PC-3 (cell line): ENCODE results near the gene MVB12B. TPM values are rescaled to one million over a fixed set of nuclear protein-coding genes. Genes with fewer than 3 reads are reported as not detected.

Experiments used
- ATAC-seq: fragments of 200-7000 bp; cut with Tn5 transposase; 2 replicates; pipeline ENCODE4 v1.9.1; 2020; ENCODE audit warnings: mild to moderate bottlenecking, moderate library complexity
- BruUV-seq: library from RNA; stranded (reverse); fragments of 400-500 nt; replicated peaks from 2 replicates; lab custom pipeline; 2021; lab: Mats Ljungman, UMichigan
- CTCF ChIA-PET: fragments of 300-600 bp; sonication (Branson Sonifier 250); formaldehyde crosslinking; loops from one replicate; lab custom pipeline; 2022; ENCODE audit warnings: antibody characterized with exemption; lab: Charles Lee
- POLR2A ChIA-PET: fragments of 300-600 bp; sonication (Branson Sonifier 250); formaldehyde crosslinking; loops from one replicate; lab custom pipeline; 2022; ENCODE audit warnings: antibody characterized with exemption; ENCODE audit not compliant: unreplicated experiment; lab: Charles Lee
- DNase-seq: peaks from one replicate; pipeline ENCODE4 v3.0.0-alpha.2; 2015
- H2AFZ ChIP-seq: fragments of 300-600 bp; sonication (generic); 2 replicates; pipeline ENCODE4 v1.6.0; 2016; ENCODE audit warnings: antibody characterized with exemption, low read length
- H3F3A ChIP-seq: fragments of 300-600 bp; sonication (generic); one replicate; pipeline ENCODE4 v1.6.0; 2017; ENCODE audit warnings: antibody characterized with exemption, low read length, control low read depth, mild to moderate bottlenecking; ENCODE audit not compliant: unreplicated experiment
- H3K27ac ChIP-seq: fragments of 300-600 bp; sonication (generic); 2 replicates; pipeline ENCODE4 v1.5.1; 2016; ENCODE audit warnings: mild to moderate bottlenecking, low read length
- H3K27me3 ChIP-seq: fragments of 300-600 bp; sonication (generic); 2 replicates; pipeline ENCODE4 v1.6.1; 2016; ENCODE audit warnings: low read length, mixed read lengths
- H3K36me3 ChIP-seq: fragments of 300-600 bp; sonication (generic); 2 replicates; pipeline ENCODE4 v1.6.1; 2016; ENCODE audit warnings: low read depth, mixed run types, low read length, mixed read lengths
- H3K4me1 ChIP-seq: fragments of 300-600 bp; sonication (generic); 2 replicates; pipeline ENCODE4 v1.5.1; 2016; ENCODE audit warnings: low read length; ENCODE audit not compliant: insufficient read depth
- H3K4me2 ChIP-seq: fragments of 300-600 bp; sonication (generic); 2 replicates; pipeline ENCODE4 v1.6.0; 2016; ENCODE audit warnings: low read length
- H3K4me3 ChIP-seq: fragments of 300-600 bp; sonication (generic); 2 replicates; pipeline ENCODE4 v1.5.1; 2016; ENCODE audit warnings: mild to moderate bottlenecking, low read length, mixed read lengths
- H3K79me2 ChIP-seq: fragments of 300-600 bp; sonication (generic); 2 replicates; pipeline ENCODE4 v1.6.1; 2017; ENCODE audit warnings: low read length, mixed read lengths
- H3K9ac ChIP-seq: fragments of 300-600 bp; sonication (generic); 2 replicates; pipeline ENCODE4 v1.6.0; 2016; ENCODE audit warnings: mild to moderate bottlenecking, low read length
- H3K9me2 ChIP-seq: fragments of 300-600 bp; sonication (generic); replicated peaks from 2 replicates; pipeline ENCODE4 v1.6.1; 2016; ENCODE audit warnings: mixed run types, low read length, mixed read lengths
- H3K9me3 ChIP-seq: fragments of 300-600 bp; sonication (generic); 2 replicates; pipeline ENCODE4 v1.6.1; 2016; ENCODE audit warnings: low read length, mixed read lengths
- H4K20me1 ChIP-seq: fragments of 300-600 bp; sonication (generic); 2 replicates; pipeline ENCODE4 v1.6.1; 2016; ENCODE audit warnings: low read length, mixed read lengths
- EZH2 ChIP-seq: fragments of 300-600 bp; sonication (generic); IDR thresholded peaks from one replicate; pipeline ENCODE4 v1.6.1; 2017; ENCODE audit warnings: antibody characterized with exemption, mild to moderate bottlenecking, low read length; ENCODE audit not compliant: unreplicated experiment
- EZH2phosphoT487 ChIP-seq: fragments of 300-600 bp; sonication (generic); IDR thresholded peaks from 2 replicates; pipeline ENCODE4 v1.6.1; 2018; ENCODE audit warnings: mild to moderate bottlenecking, antibody characterized with exemption, low read length, borderline replicate concordance
- intact Hi-C: fragments of 100-400 bp; cut with micrococcal nuclease; formaldehyde crosslinking; loops from 2 replicates; pipeline ENCODE4 v1.9.0; 2023
- total RNA-seq: library from RNA; depleted of rRNA; stranded (reverse); fragments of >200 nt; gene quantifications from 2 replicates; pipeline ENCODE4 v1.2.3, GENCODE V29; 2014
- TF ChIP-seq, protein P1 (sequence below): fragments of 300-600 bp; sonication (generic); conservative IDR thresholded peaks from 2 replicates; pipeline ENCODE4 v1.5.1; 2017; ENCODE audit warnings: antibody characterized with exemption, low read depth, mild to moderate bottlenecking, low read length

MVB12B gene
- total RNA-seq, 1 experiment from 2014 or later, result 7.2 TPM

DNA sequence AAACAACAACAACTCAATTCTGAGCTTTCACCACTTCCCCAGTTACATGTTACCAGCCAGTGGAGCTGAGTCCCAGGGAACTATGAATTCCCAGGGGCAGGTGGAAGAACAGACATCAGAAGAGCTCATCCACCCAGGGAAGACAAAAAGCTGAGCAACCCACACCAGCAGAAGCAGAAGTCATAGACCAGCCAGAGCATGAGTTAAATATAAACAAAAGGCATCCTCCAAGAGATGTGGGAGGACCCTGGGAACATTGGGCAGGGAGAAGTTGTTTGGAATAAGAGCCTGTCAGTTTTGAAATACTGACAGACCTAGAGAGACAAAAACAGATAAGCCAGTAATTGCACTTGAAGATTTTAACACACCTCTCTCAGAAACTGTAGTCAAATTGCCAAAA is 184.8 kb downstream of the MVB12B start:
- no peak overlapping the region for H3K4me3 ChIP-seq
- H2AFZ ChIP-seq, result no peak overlapping the region
- no peaks in the 10 kb centered on the region for H3K79me2 ChIP-seq
- POLR2A ChIA-PET, result no interaction called here
- CTCF ChIA-PET, result no interaction called here
- no peaks in the 10 kb centered on the region for H3K9me3 ChIP-seq
- no peaks in the 10 kb centered on the region for H4K20me1 ChIP-seq
- no peaks in the 10 kb centered on the region for H3K36me3 ChIP-seq
- no peak for TF ChIP-seq EZH2phosphoT487
- TF ChIP-seq, protein P1, sequence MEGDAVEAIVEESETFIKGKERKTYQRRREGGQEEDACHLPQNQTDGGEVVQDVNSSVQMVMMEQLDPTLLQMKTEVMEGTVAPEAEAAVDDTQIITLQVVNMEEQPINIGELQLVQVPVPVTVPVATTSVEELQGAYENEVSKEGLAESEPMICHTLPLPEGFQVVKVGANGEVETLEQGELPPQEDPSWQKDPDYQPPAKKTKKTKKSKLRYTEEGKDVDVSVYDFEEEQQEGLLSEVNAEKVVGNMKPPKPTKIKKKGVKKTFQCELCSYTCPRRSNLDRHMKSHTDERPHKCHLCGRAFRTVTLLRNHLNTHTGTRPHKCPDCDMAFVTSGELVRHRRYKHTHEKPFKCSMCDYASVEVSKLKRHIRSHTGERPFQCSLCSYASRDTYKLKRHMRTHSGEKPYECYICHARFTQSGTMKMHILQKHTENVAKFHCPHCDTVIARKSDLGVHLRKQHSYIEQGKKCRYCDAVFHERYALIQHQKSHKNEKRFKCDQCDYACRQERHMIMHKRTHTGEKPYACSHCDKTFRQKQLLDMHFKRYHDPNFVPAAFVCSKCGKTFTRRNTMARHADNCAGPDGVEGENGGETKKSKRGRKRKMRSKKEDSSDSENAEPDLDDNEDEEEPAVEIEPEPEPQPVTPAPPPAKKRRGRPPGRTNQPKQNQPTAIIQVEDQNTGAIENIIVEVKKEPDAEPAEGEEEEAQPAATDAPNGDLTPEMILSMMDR, result no peak
- no peak for TF ChIP-seq EZH2
- H3K9ac ChIP-seq, result no peak overlapping the region
- intact Hi-C loops, result no loop called here
- no peak overlapping the region for H3K27ac ChIP-seq
- peaks cover 5% of the 10 kb centered on the region; the same call in 1 of the 2 replicates for H3K4me1 ChIP-seq
- no peak for DNase-seq
- H3K27me3 ChIP-seq, result no peaks in the 10 kb centered on the region
- BruUV-seq, result no TSS peak
- H3F3A ChIP-seq, result no peaks in the 10 kb centered on the region
- no peaks in the 10 kb centered on the region for H3K9me2 ChIP-seq
- no peak for ATAC-seq
- H3K4me2 ChIP-seq, result no peak overlapping the region

DNA sequence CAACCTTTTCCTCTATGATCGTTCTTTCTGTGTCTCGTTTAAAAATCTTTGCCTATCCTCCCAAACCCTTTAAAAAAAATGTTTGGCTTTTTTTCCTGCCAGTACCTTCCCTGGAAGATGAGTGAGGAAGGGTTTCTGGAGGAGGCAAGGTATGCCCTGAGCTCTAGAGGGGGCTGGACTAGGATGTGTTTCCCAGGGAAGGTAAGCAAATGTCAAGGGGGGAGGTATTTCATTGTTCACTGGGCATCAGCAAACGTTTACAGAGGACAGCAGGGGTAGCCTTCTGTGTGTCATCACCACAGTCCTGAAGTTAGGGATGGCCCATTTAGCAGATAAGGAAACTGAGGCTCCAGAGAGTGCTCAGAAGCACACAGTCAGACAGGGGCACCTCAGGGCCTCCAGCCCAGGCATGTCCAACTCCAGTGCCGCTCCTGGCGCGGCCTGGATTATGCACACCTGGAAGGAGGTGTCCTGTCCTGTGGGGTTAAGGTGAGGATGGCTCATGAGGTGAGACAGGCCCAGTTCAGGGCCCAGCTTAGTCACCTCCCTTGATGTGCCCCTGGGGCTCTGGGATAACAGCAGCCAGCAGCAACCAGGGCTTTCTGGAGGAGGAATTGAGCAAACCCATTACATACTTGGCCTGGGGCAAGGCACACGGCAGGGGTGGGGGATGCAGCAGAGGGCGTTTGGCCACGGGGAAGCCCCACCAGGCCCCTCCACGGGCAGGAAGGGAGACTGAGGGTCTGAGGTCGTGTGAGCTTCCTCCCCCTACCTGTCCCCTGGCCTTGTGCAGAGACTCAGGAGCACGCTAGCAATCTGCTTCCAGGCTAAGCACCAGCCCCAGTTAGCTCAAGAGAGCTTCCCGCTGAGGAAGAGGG is 186.8 kb downstream of the MVB12B start:
- peaks cover 11% of the 10 kb centered on the region for H3K27me3 ChIP-seq
- no peak overlapping the region for H2AFZ ChIP-seq
- no TSS peak for BruUV-seq
- DNase-seq (peak; percentile 7), ATAC-seq (no peak)
- no peak overlapping the region for H3K4me2 ChIP-seq
- H3F3A ChIP-seq, result no peaks in the 10 kb centered on the region
- no peak overlapping the region for H3K4me3 ChIP-seq
- H3K4me1 ChIP-seq, result peaks cover 20% of the 10 kb centered on the region
- intact Hi-C loops, result no loop called here
- ChIA-PET CTCF (no interaction called here), POLR2A (no interaction called here)
- no peaks in the 10 kb centered on the region for H3K36me3 ChIP-seq
- no peaks in the 10 kb centered on the region for H3K9me2 ChIP-seq
- H3K9me3 ChIP-seq, result no peaks in the 10 kb centered on the region
- TF ChIP-seq EZH2 (no peak), EZH2phosphoT487 (no peak)
- TF ChIP-seq, protein P1, result no peak
- H4K20me1 ChIP-seq, result no peaks in the 10 kb centered on the region
- no peak overlapping the region for H3K27ac ChIP-seq
- H3K79me2 ChIP-seq, result no peaks in the 10 kb centered on the region
- no peak overlapping the region for H3K9ac ChIP-seq
